Prostate gland (tissue), 2 donors: Measurements from ENCODE around the gene RARB. TPM values are rescaled to one million over a fixed set of nuclear protein-coding genes. Genes with fewer than 3 reads are reported as not detected.

Experiments used
- DNase-seq: peaks from one replicate; pipeline ENCODE4 v3.0.0-alpha.2; 2019; ENCODE audit warnings: low spot score
- H3K27ac ChIP-seq, 2 donors: fragments of 200-600 bp; sonication (generic); 2 replicates each; pipeline ENCODE4 v1.5.1; 2017 to 2019
- H3K27me3 ChIP-seq: fragments of 200-600 bp; sonication (generic); replicated peaks from 2 replicates; pipeline ENCODE4 v1.5.1; 2019; ENCODE audit not compliant: insufficient read depth
- H3K36me3 ChIP-seq, 2 donors: fragments of 200-600 bp; sonication (generic); 1 replicate in 1 of 2; 2 replicates in 1 of 2; pipeline versions ENCODE4 v1.5.1 to v1.8.1; 2017 to 2019
- H3K4me1 ChIP-seq: fragments of 200-600 bp; sonication (generic); replicated peaks from 2 replicates; pipeline ENCODE4 v1.5.1; 2019
- H3K4me3 ChIP-seq, 2 donors: fragments of 200-600 bp; sonication (generic); 2 replicates each; pipeline ENCODE4 v1.5.1; 2017 to 2019
- H3K9me3 ChIP-seq: fragments of 200-600 bp; sonication (generic); 2 replicates; pipeline ENCODE4 v1.5.1; 2017
- POLR2A ChIP-seq: fragments of 450-650 bp; IDR thresholded peaks from one replicate; pipeline ENCODE4 v1.6.1; 2016; ENCODE audit warnings: antibody characterized with exemption, mild to moderate bottlenecking
- POLR2AphosphoS5 ChIP-seq: sonication (generic); formaldehyde crosslinking; IDR thresholded peaks from one replicate; pipeline ENCODE4 v1.6.1; 2017; ENCODE audit warnings: antibody characterized with exemption
- WGBS: methylation state at CpG from one replicate; pipeline ENCODE4 v1.1.5; 2018; 5-methylcytosine and 5-hydroxymethylcytosine counted together
- intact Hi-C: fragments of 100-400 bp; cut with DNase I; formaldehyde crosslinking; loops from one replicate; pipeline ENCODE4 v1.14.2; 2022
- total RNA-seq, 2 donors: library from RNA; depleted of rRNA; stranded (reverse); fragments of >200 nt; gene quantifications; one replicate each; pipeline ENCODE4 v1.1.0, GENCODE V29; 2016
- TF ChIP-seq, protein P1 (sequence below), 4 experiments: fragments of 200-600 bp in 2 of 4; fragments of 450-650 bp in 2 of 4; sonication (generic) in 2 of 4; IDR thresholded peaks; 1 replicate in 3 of 4; 2 replicates in 1 of 4; pipeline ENCODE4 v1.5.1; 2016 to 2019; ENCODE audit warnings: antibody characterized with exemption in 4 of 4, mild to moderate bottlenecking in 2 of 4, moderate library complexity in 2 of 4

Gene RARB
- total RNA-seq, 2 donors from 2014 or later: 4.4 to 17.2 TPM

DNA sequence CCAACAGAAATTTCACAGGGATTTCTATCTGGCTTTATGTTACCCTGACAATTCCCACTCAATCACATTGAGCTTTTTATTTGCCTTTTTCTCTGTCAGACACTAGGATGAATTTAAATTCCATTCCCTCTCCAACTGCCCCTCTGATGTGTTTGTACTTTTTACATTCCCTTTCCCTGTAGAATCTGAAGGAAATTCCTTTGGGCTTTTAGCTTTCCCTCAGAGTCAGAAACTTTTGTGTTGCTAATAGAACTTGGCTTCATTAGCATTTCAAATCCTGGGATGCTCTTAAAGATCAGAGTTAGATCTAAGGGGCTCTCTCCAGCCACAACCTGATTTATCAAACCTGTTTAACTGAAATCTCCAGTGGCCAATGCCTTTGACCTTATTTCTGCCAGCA is 7.9 kb upstream of the RARB start:
- Histone ChIP-seq H3K36me3 (no peaks in the 10 kb centered on the region), H3K9me3 (no peaks in the 10 kb centered on the region), H3K27ac (no peak overlapping the region), H3K4me1 (peaks cover 4% of the 10 kb centered on the region), H3K27me3 (no peaks in the 10 kb centered on the region), H3K4me3 (no peak overlapping the region)
- TF ChIP-seq, protein P1, sequence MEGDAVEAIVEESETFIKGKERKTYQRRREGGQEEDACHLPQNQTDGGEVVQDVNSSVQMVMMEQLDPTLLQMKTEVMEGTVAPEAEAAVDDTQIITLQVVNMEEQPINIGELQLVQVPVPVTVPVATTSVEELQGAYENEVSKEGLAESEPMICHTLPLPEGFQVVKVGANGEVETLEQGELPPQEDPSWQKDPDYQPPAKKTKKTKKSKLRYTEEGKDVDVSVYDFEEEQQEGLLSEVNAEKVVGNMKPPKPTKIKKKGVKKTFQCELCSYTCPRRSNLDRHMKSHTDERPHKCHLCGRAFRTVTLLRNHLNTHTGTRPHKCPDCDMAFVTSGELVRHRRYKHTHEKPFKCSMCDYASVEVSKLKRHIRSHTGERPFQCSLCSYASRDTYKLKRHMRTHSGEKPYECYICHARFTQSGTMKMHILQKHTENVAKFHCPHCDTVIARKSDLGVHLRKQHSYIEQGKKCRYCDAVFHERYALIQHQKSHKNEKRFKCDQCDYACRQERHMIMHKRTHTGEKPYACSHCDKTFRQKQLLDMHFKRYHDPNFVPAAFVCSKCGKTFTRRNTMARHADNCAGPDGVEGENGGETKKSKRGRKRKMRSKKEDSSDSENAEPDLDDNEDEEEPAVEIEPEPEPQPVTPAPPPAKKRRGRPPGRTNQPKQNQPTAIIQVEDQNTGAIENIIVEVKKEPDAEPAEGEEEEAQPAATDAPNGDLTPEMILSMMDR (IDR thresholded peaks at IDR 0.05): no peak
- TF ChIP-seq POLR2A (no peak), POLR2AphosphoS5 (no peak)
- DNase-seq: no peak
- intact Hi-C loops: loop anchor here (10.0 kb wide), 1 partner anchor 265 kb away; no protein-coding TSS in a partner anchor

DNA sequence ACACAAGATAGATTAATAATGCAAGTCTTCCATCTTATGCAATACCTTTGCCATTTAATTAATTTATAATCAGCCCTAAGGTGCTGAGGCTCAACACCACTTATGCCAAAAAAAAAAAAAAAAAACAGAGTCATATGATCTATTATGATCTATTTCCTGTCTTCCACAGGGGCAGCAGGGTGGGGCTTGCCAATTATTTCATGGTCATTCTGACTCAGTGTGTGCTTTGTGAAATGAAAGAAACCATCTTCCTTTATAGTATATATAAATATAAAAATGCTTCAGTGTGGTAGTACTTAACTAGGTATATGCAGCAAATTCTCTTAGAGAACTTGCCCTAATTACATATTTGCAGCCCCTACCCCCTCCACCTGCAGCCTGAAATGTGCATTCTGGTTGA is 7.2 kb upstream of the RARB start:
- H3K36me3 ChIP-seq: no peaks in the 10 kb centered on the region
- H3K4me1 ChIP-seq: peaks cover 4% of the 10 kb centered on the region
- no peaks in the 10 kb centered on the region for H3K27me3 ChIP-seq
- TF ChIP-seq, protein P1 (IDR thresholded peaks at IDR 0.05): no peak
- TF ChIP-seq POLR2A (no peak), POLR2AphosphoS5 (no peak)
- no peak overlapping the region for H3K4me3 ChIP-seq
- H3K27ac ChIP-seq: no peak overlapping the region
- intact Hi-C loops: loop anchor here (10.0 kb wide), 1 partner anchor 266 kb away; no protein-coding TSS in a partner anchor
- DNase-seq: no peak
- H3K9me3 ChIP-seq: no peaks in the 10 kb centered on the region

DNA sequence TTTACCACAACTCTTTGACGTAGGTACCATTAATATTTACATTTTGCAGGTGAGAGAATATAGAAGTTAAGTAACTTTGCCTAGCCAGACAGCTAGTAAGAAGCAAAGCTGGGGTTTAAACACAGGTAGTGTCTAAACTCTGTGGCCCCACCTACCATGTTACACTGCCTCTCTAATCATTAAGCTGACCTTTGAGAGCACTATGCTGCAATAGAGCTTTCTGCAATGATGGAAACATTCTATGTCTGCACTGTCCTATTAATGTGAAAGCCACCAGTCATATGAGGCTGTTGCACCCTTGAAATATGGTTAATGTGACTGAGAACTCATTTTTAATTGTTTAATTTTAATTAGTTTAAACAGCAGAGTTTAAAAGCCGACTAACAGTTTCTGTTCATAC is 6.3 kb upstream of the RARB start:
- WGBS: 95% methylated on average over 2 of the region's 2 CpGs
- Histone ChIP-seq H3K4me3 (no peak overlapping the region), H3K36me3 (no peaks in the 10 kb centered on the region), H3K4me1 (peaks cover 4% of the 10 kb centered on the region), H3K27me3 (no peaks in the 10 kb centered on the region), H3K9me3 (no peaks in the 10 kb centered on the region), H3K27ac (no peak overlapping the region)
- intact Hi-C loops: loop anchor here (10.0 kb wide), 1 partner anchor 267 kb away; no protein-coding TSS in a partner anchor
- TF ChIP-seq, protein P1 (IDR thresholded peaks at IDR 0.05): no peak
- TF ChIP-seq POLR2AphosphoS5 (no peak), POLR2A (no peak)
- no peak for DNase-seq

DNA sequence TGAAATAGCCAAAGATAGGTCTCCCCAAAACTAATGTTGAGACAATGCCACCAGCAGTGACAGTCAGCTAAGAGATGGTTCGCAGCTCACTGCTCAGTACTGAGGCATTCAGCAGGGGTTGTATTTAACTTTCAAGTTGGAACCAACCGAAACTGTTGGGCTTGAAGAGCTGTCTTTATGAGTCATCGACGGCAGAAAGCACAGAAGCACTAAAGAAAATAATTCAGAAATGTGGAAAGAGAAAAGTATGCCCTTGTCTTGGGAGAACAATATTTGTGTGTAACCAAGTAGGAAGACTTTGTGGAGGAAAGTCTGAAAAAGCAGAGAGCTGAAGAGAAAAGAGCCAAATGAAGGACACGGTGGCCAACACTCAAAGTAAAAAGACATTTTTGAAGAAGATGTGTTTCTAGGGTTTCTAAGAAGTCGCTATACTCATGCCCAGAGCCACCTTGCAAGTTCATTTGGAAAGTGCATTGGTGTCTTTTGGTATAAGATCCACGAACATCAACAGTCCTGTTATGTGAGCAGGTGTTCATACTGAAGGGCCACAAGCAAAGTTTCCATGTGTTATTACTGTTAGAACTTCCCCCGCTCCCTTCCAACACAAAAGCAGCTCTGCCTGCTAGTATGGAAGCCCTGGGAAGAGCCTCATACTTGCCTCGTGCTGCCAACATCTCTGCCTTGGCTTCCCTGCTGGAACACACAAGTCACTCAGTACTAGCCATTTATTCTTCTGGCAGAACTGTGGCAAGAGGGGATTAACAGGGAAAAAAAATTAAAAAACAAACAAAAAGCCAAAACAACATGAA is 4.1 kb upstream of the RARB start:
- no peak for DNase-seq
- 54% methylated on average over 9 of the region's 9 CpGs for WGBS
- intact Hi-C loops: loop anchor here (10.0 kb wide), 1 partner anchor 269 kb away; no protein-coding TSS in a partner anchor

More for the DNA sequence above, 4.1 kb upstream of the RARB start:
- H3K4me3 ChIP-seq: no peak overlapping the region
- no peaks in the 10 kb centered on the region for H3K9me3 ChIP-seq
- H3K36me3 ChIP-seq: no peaks in the 10 kb centered on the region
- peaks cover 4% of the 10 kb centered on the region for H3K4me1 ChIP-seq
- H3K27ac ChIP-seq: no peak overlapping the region
- H3K27me3 ChIP-seq: peaks cover 3% of the 10 kb centered on the region
- TF ChIP-seq POLR2A (no peak), POLR2AphosphoS5 (no peak)
- TF ChIP-seq, protein P1 (IDR thresholded peaks at IDR 0.05): no peak
